Fibroblast of peridontal ligament (primary cell): ENCODE data around the gene HAPLN3.

Experiments
- DNase-seq: peaks from one replicate; pipeline ENCODE4 v3.0.0-alpha.2; 2010; ENCODE audit errors: extremely low read depth

Gene HAPLN3

DNA sequence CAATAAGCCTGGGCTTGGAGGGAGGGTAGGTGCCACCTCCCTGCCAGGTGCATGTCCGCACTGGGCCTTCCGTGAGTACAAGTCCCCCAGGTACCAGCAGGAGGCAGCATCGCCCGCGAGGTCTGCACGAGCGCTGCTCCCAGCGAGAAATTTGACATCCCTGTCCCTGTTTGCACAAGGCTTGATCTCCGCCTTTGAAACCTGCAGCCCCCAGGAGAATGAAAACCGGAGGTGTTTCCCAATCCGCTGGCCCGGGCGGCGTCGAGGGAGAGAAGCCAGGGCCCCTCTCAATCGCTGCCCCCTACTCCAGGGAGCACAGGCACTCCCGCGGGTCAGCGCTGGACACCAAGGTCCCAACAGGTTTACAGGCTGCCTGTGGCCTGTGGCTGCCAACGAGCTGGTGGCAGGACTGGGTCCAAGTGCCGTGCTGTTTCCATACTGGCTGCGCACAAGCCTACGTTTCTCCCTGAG, 961 bp downstream of the HAPLN3 start:
- no peak for DNase-seq

GRCh38 chr15:88891540-88892254, 3.6 kb downstream of the HAPLN3 start:
- no peak for DNase-seq

DNA sequence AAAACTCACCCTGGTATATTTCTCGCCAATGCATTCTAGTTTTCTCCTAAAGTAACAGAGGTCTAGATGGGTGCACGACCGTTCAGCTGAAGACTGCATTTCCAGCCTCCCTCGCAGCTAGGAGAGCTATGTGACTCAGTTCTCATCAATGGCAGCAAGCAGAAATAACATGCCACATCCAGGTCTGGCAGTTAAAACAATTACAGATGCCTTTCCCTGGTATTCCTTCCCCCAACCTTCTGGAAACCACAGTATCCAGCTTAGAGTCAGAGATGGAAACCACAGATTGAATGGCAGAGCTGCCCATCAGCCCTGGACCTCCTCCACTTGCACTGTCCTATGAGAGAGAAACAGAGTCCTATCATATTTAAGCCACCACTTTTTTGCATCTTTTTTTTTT, 4.8 kb downstream of the HAPLN3 start:
- peak; percentile 54 for DNase-seq

GRCh38 chr15:88888719-88889118, 6.6 kb downstream of the HAPLN3 start:
- DNase-seq, result no peak

DNA sequence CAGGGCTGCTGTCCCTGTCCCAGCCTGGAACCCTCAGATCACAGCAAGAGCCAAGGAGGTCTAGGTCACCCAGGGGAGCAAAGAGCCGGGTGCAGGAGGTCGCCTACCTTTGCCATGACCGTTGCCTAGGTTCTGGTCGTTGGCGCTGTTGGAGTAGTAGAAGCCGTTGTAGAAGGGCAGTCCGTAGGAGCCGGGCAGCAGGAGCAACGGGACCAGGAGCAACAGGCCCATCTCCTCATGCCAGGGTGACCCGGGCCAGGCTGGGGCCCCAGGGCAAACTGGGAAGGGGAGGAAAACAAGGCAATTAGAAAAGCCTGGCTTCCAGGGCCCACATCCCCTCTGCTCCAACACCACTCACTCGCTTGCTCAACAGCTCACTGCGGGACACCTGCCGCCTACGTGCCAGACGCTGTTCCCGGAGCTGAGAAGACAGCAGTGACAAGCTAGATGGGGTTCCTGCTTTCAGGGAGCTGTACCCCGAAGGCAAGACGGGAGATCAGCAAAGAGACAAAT, 8.2 kb downstream of the HAPLN3 start:
- DNase-seq, result no peak

DNA sequence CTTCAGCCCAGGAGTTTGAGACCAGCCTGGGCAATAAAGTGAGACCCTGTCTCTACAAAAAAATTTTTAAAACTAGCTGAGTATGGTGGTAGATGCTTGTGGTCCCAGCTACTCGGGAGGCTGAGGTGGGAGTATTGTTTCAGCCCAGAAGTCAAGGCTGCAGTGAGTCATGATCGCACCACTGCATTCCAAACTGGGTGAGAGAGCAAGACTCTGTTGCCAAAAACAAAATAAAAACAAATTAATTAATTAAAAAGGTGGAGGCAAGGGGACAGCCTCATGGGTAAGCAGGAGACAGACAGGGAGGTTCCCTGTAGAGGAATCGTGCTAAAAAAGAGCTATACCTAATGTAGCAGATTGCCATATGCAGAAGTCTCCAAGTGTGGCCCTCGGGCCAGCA, 12.6 kb downstream of the HAPLN3 start:
- DNase-seq, result no peak

- peak; percentile 26 for DNase-seq
Measured at GRCh38 chr15:88881775-88882174, 13.6 kb downstream of the HAPLN3 start.

DNA sequence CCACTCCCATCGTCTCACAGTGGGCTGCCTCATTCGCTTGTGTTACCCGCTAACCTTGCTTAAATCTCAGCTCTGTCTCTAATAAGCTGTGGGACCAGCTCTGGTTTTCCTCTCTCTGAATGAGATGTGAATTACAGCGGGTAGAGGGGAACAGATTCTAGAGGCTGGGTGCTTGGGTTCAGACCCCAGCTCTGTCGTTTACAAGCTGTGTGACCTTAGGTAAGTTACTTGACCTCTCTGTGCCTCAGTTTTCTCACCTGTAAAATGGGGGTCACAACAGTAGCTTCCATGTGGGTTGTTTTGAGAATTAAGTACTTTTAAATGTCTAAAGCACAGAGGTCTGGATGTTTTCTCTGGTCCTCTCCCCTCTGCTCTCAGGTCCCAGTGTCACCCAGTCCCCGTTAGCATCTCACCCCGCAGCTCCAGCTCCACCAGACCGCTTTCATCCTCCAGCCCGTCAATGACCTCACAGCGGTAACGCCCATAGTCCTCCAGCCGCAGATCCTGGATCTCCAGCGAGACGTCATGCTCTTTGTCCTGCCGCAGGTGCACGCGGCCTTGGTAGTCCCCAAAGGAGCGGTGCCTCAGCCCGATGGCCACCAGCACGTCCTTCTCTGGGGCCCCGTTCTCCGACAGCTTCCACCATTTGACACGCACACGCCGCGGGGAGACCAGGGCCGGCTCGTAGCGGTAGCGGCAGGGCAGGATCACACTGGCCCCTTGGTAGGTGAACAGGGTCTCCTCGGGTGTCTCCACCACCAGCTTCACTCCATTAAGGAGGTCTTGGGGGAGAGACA, 14.2 kb downstream of the HAPLN3 start:
- DNase-seq, result no peak

GRCh38 chr15:88878720-88879184, 16.6 kb downstream of the HAPLN3 start:
- peak; percentile 55 for DNase-seq

- DNase-seq, result no peak
Measured at GRCh38 chr15:88877906-88878305, 17.4 kb downstream of the HAPLN3 start.

DNA sequence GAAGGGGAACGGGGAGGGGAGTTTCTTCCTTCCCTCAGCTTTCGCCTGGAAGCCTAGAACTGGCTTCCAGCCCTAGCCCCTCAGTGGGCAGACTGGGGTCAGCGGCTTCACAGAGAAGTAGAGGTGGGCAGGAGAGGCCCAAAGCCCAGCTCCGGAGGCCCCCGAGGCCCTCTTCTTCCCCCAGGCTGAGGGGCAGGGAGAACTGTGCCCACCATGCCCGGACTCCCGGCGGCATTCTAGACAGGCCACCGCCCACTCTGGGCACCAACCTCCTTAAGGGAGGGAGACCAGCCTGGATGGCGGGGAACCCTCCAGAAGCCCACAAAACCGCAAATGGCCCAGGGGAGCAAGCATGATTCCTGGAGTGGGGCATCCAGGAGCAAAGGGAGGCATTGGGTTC, 17.9 kb downstream of the HAPLN3 start:
- no peak for DNase-seq

DNA sequence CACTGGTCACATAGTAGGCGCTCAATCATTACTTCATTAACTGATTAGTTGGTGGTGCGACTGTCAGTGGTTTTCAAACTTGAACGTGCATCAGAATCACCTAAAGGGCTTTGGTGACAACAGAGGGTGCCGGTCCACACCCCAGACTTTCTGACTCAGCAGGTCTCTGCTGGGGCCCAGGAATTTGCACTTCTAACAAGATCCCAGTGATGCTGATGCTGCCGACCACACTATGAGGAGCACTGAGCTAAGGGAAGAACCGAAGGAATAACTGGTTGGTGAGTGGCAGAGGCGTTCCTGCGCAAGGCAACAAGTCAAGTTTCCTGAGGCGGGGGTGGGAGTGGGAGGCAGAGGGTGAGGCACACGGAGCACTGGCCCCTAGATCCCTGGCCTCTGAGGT, 18.8 kb downstream of the HAPLN3 start:
- DNase-seq, result no peak

DNA sequence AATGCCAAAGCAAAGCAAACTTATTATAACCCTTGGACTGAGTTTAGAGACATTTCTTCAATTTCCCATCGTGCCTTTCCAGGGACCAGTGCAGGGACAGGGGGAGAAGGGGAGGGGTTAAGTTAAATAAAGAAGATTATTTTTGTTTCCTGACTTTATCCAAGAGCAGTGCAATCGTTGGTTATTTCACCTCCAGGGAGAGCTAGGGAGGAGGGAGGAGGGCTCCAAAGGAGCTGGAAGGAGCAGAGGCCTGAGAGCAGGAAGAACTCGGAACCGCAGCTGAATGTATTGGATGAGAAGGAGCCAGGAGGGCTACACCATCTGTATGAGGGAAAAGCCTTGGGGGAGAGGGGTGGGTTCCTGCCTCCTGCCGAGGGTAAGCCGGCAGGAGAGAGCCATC, 20.7 kb downstream of the HAPLN3 start:
- peak; percentile 27 for DNase-seq

DNA sequence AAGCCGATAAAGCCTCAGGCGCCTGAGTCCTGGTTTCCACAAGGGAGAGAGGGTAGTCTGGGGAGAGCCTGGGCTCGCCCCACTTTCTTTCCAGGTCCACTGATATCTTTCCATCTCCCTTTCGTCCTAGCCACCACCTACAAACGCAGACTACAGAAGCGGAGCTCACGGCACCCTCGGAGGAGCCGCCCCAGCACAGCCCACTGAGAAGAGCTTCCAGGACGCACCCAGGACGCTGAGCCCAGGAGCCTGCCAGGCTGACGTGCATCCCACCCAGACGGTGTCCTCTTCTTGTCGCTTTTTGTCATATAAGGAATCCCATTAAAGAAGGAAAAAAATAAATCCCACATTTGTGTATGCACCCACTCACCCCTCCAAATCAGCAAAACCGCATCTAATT, 21.1 kb downstream of the HAPLN3 start:
- DNase-seq, result no peak

DNA sequence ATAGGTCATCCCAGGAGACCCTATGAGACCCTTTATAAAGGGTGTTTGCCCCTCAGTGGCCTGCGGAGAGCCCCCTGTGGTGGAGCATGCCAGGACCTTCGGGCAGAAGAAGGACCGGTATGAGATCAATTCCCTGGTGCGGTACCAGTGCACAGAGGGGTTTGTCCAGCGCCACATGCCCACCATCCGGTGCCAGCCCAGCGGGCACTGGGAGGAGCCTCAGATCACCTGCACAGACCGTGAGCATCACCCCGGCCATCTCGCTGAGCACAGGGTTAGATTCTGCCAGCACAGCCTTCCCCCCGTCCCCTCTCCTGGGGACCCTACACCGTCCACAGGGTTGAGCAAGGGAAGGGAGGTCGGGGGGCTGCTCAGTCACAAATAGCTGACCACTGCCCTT, 21.6 kb downstream of the HAPLN3 start:
- DNase-seq, result no peak

DNA sequence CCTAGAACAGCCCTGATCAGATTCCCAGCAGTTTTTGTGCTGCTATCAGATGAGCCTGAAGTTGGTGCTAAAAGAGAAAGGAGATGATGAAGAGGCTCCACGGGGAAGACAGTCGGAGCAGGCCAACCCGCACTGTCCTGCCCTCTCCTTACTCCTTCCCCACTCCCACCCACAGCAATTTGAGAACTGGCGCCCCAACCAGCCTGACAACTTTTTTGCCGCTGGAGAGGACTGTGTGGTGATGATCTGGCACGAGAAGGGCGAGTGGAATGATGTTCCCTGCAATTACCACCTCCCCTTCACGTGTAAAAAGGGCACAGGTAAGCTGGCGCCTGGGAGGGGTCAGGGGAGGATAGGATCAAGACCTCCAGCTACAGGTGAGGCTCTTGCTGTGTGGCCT, 22.6 kb downstream of the HAPLN3 start:
- DNase-seq, result no peak

GRCh38 chr15:88872106-88872505, 23.2 kb downstream of the HAPLN3 start:
- DNase-seq, result no peak

- DNase-seq, result no peak
Measured at GRCh38 chr15:88871313-88871712, 24.0 kb downstream of the HAPLN3 start.

DNA sequence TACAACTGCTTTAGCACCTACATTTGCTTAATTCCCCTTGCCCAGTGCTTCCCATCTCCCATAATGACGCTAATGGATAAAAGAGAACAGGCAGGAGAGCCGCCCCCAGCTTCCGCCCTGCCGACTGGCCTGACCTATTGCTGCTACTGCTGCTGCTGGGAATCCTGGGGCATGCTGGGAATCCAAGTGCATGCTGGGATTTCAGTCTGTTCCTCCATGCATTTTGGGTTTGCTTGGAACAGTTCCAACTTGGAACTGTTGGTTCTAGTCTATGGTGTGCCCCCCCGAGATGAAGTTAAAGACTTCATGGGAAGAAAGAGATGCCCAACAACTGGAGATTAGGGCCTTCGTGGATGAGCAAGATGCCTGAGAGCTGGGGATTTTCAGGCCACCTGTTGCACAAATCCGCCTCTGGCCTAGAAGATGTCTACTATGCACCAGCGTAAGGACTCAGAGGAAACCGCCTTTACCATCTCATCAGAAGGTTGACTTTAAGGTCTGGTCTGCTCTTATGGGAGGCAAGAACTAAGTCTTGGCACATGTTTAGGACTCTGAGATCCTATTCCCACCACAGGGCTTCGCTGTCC, 29.0 kb downstream of the HAPLN3 start:
- no peak for DNase-seq

GRCh38 chr15:88865498-88866099, 29.7 kb downstream of the HAPLN3 start:
- DNase-seq, result no peak

GRCh38 chr15:88864861-88865497, 30.4 kb downstream of the HAPLN3 start:
- DNase-seq, result no peak

- DNase-seq, result no peak
Measured at GRCh38 chr15:88863412-88863811, 31.9 kb downstream of the HAPLN3 start.
